Measurements from ENCODE around the gene C1orf226. TPM values are rescaled to one million over a fixed set of nuclear protein-coding genes. Genes with fewer than 3 reads are reported as not detected.

Gene C1orf226
- total and polyA plus RNA-seq, 9 of the 15 experiments (the other 6 are each of a cell fraction or from before 2014, with no cell fraction given): 0.10 to 1.4 (median 0.47) TPM

DNA sequence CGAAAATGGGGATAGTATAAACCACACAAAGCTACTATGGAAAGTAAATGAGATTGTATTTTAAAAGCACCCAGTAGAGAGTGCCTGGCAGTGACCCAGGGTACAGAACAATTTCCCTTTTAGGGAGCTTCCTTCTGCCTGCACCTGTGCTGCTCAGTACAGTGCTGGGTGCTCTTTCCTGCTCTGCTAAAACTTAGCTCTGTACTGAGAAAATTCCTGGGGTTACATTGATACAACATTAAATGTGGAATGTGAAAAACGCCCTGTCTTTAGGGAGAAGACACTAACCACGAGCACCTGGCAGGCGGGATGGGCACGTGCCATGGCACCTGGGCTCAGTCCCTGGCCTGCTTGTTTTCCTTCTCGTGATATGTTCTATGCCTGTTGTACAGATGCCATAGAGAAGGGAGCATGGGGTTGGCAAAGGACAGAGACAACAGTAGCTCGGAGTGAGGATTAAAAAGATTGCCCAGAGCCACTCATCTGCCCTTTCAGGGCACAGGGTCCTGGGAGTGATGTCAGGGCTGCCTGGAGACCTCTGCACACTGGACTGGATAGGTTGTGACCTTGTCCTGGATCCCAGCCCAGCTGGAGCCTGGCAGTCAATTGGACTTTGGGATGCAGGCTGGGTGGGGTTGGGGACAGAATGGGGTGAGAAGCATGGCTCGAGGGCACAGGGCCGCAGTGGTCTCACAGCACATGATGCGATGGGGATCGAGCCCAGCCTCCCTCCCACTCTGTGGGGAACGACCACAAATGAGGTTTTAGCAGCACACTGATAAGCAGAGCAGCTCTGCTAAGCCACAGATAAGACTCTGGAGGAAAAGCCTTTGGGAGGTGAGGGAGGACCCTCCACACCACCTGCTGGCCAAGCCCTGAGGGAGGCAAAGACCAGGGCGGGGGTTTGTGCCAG lies 9.1 kb upstream of the C1orf226 start (continued):
- TF ChIP-seq NFE2L1 (tag; IDR thresholded peaks at IDR 0.05; ENCODE audit: borderline replicate concordance, low read depth) (no peak), YBX1 (IDR thresholded peaks at IDR 0.05) (no peak), WHSC1 (IDR thresholded peaks at IDR 0.05; ENCODE audit: low read length) (no peak), GTF2E2 (tag; IDR thresholded peaks at IDR 0.05) (no peak; the same call in 1 of the 2 replicates), ATF7 (IDR thresholded peaks at IDR 0.05) (peak; percentile 71), NCOA4 (IDR thresholded peaks at IDR 0.05; ENCODE audit: partially characterized antibody) (no peak), RAD51 (IDR thresholded peaks at IDR 0.05; ENCODE audit: borderline replicate concordance, low read depth) (no peak; the same call in 1 of the 2 replicates), STAG1 (CRISPR knock-in tag; IDR thresholded peaks at IDR 0.05; ENCODE audit: borderline replicate concordance) (no peak), ZNF445 (CRISPR knock-in tag; IDR thresholded peaks at IDR 0.05; ENCODE audit: low read depth) (0 out of 2 replicates have a peak, but pooled peaks have one; percentile 16), TRIM24 (IDR thresholded peaks at IDR 0.05) (peak; percentile 74 to 85; a peak in 3 of 4 replicates), MYC (IDR thresholded peaks at IDR 0.05; ENCODE audit: low read depth, low read length) (peak; percentile 85), MYC (CRISPR knock-in tag; IDR thresholded peaks at IDR 0.05; ENCODE audit: borderline replicate concordance, low read depth) (no peak), KAT8 (IDR thresholded peaks at IDR 0.05; ENCODE audit: low read depth) (no peak), ZNF324 (CRISPR knock-in tag; IDR thresholded peaks at IDR 0.05) (peak; percentile 13; the same call in 1 of the 2 replicates), BACH1 (tag; IDR thresholded peaks at IDR 0.05) (no peak), ZNF197 (CRISPR knock-in tag; IDR thresholded peaks at IDR 0.05; ENCODE audit: low read depth) (peak; percentile 89), SMARCC2 (IDR thresholded peaks at IDR 0.05; ENCODE audit: low read depth) (peak; percentile 84)
- TF ChIP-seq, protein P1, sequence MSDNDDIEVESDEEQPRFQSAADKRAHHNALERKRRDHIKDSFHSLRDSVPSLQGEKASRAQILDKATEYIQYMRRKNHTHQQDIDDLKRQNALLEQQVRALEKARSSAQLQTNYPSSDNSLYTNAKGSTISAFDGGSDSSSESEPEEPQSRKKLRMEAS (CRISPR knock-in tag; IDR thresholded peaks at IDR 0.05): peak; percentile 88
- TF ChIP-seq, protein P2, sequence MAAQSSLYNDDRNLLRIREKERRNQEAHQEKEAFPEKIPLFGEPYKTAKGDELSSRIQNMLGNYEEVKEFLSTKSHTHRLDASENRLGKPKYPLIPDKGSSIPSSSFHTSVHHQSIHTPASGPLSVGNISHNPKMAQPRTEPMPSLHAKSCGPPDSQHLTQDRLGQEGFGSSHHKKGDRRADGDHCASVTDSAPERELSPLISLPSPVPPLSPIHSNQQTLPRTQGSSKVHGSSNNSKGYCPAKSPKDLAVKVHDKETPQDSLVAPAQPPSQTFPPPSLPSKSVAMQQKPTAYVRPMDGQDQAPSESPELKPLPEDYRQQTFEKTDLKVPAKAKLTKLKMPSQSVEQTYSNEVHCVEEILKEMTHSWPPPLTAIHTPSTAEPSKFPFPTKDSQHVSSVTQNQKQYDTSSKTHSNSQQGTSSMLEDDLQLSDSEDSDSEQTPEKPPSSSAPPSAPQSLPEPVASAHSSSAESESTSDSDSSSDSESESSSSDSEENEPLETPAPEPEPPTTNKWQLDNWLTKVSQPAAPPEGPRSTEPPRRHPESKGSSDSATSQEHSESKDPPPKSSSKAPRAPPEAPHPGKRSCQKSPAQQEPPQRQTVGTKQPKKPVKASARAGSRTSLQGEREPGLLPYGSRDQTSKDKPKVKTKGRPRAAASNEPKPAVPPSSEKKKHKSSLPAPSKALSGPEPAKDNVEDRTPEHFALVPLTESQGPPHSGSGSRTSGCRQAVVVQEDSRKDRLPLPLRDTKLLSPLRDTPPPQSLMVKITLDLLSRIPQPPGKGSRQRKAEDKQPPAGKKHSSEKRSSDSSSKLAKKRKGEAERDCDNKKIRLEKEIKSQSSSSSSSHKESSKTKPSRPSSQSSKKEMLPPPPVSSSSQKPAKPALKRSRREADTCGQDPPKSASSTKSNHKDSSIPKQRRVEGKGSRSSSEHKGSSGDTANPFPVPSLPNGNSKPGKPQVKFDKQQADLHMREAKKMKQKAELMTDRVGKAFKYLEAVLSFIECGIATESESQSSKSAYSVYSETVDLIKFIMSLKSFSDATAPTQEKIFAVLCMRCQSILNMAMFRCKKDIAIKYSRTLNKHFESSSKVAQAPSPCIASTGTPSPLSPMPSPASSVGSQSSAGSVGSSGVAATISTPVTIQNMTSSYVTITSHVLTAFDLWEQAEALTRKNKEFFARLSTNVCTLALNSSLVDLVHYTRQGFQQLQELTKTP (IDR thresholded peaks at IDR 0.05; ENCODE audit: low read depth in 1 of 2, partially characterized antibody in 2 of 2): peak in 1 of 2 experiments; percentile 55
- TF ChIP-seq, protein P3, sequence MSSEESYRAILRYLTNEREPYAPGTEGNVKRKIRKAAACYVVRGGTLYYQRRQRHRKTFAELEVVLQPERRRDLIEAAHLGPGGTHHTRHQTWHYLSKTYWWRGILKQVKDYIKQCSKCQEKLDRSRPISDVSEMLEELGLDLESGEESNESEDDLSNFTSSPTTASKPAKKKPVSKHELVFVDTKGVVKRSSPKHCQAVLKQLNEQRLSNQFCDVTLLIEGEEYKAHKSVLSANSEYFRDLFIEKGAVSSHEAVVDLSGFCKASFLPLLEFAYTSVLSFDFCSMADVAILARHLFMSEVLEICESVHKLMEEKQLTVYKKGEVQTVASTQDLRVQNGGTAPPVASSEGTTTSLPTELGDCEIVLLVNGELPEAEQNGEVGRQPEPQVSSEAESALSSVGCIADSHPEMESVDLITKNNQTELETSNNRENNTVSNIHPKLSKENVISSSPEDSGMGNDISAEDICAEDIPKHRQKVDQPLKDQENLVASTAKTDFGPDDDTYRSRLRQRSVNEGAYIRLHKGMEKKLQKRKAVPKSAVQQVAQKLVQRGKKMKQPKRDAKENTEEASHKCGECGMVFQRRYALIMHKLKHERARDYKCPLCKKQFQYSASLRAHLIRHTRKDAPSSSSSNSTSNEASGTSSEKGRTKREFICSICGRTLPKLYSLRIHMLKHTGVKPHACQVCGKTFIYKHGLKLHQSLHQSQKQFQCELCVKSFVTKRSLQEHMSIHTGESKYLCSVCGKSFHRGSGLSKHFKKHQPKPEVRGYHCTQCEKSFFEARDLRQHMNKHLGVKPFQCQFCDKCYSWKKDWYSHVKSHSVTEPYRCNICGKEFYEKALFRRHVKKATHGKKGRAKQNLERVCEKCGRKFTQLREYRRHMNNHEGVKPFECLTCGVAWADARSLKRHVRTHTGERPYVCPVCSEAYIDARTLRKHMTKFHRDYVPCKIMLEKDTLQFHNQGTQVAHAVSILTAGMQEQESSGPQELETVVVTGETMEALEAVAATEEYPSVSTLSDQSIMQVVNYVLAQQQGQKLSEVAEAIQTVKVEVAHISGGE (CRISPR knock-in tag; IDR thresholded peaks at IDR 0.05): peak in 1 of 3 experiments; percentile 63; a peak in 1 of 6 replicates
